Measurements from ENCODE around the gene PADI3.

Gene PADI3

GRCh38 chr1:17255336-17255735 lies 6.4 kb downstream of the PADI3 start:
- no peak for TF ChIP-seq CTCF (IDR thresholded peaks at IDR 0.05; ENCODE audit: extremely low read depth, missing control alignments)
- no peak for DNase-seq (ENCODE audit: low spot score)

GRCh38 chr1:17258116-17258757 lies 9.3 kb downstream of the PADI3 start:
- DNase-seq (ENCODE audit: low spot score) = no peak
- no peak for TF ChIP-seq CTCF (IDR thresholded peaks at IDR 0.05; ENCODE audit: extremely low read depth, missing control alignments)

GRCh38 chr1:17258758-17259130 lies 9.8 kb downstream of the PADI3 start:
- DNase-seq (ENCODE audit: low spot score) = no peak
- TF ChIP-seq CTCF (IDR thresholded peaks at IDR 0.05; ENCODE audit: extremely low read depth, missing control alignments) = no peak

GRCh38 chr1:17259233-17259873 lies 10.5 kb downstream of the PADI3 start:
- DNase-seq (ENCODE audit: low spot score) = no peak
- TF ChIP-seq CTCF (IDR thresholded peaks at IDR 0.05; ENCODE audit: extremely low read depth, missing control alignments) = no peak

GRCh38 chr1:17260264-17260663 lies 11.4 kb downstream of the PADI3 start:
- TF ChIP-seq CTCF (IDR thresholded peaks at IDR 0.05; ENCODE audit: extremely low read depth, missing control alignments) = no peak
- DNase-seq (ENCODE audit: low spot score) = no peak

GRCh38 chr1:17260738-17261137 lies 11.8 kb downstream of the PADI3 start:
- TF ChIP-seq CTCF (IDR thresholded peaks at IDR 0.05; ENCODE audit: extremely low read depth, missing control alignments) = no peak
- no peak for DNase-seq (ENCODE audit: low spot score)

- TF ChIP-seq CTCF (IDR thresholded peaks at IDR 0.05; ENCODE audit: extremely low read depth, missing control alignments) = no peak
- no peak for DNase-seq (ENCODE audit: low spot score)
Observed at GRCh38 chr1:17263936-17264335, 15.0 kb downstream of the PADI3 start.
